Ovary (tissue), 9 donors: Measurements from ENCODE around the gene LEMD2. TPM values are rescaled to one million over a fixed set of nuclear protein-coding genes. Genes with fewer than 3 reads are reported as not detected.

ENCODE experiments used
- DNase-seq, 5 donors: peaks; one replicate each; pipeline ENCODE4 v3.0.0-alpha.2; 2019 to 2020
- H3K27ac ChIP-seq, 2 donors: fragments of 200-600 bp; one replicate each; pipeline versions ENCODE4 v1.5.1 to v1.8.0; 2019 to 2022
- H3K27me3 ChIP-seq: fragments of 200-600 bp; one replicate; pipeline ENCODE4 v1.8.0; 2022
- H3K36me3 ChIP-seq: fragments of 200-600 bp; sonication (generic); one replicate; pipeline ENCODE4 v1.5.1; 2019
- H3K4me1 ChIP-seq: one replicate; pipeline ENCODE4 v1.8.1; 2013; ENCODE audit warnings: mild to moderate bottlenecking, moderate library complexity; ENCODE audit not compliant: insufficient read depth
- H3K4me3 ChIP-seq: fragments of 200-600 bp; sonication (generic); one replicate; pipeline ENCODE4 v1.5.1; 2017
- H3K9me3 ChIP-seq, 2 donors: fragments of 200-600 bp in 1 of 2; sonication (generic) in 1 of 2; one replicate each; pipeline versions ENCODE4 v1.5.1 to v1.8.1; 2013 to 2019; ENCODE audit warnings: mild to moderate bottlenecking in 1 of 2, moderate library complexity in 1 of 2
- CTCF ChIP-seq, 3 donors: fragments of 450-650 bp in 2 of 3; fragments of 200-600 bp in 1 of 3; IDR thresholded peaks; one replicate each; pipeline versions ENCODE4 v1.5.1 to v1.8.0; 2016 to 2022; ENCODE audit warnings: antibody characterized with exemption in 3 of 3, mild to moderate bottlenecking in 1 of 3
- EP300 ChIP-seq: sonication (generic); formaldehyde crosslinking; IDR thresholded peaks from one replicate; pipeline ENCODE4 v1.6.1; 2017; ENCODE audit warnings: antibody characterized with exemption
- POLR2A ChIP-seq: fragments of 450-650 bp; IDR thresholded peaks from one replicate; pipeline ENCODE4 v1.6.1; 2017; ENCODE audit warnings: antibody characterized with exemption, mild to moderate bottlenecking, moderate library complexity
- WGBS, 3 donors: extraction: QIAGEN DNeasy Blood & Tissue Kit in 1 of 3; methylation state at CpG; one replicate each; pipeline versions ENCODE4 v1.1.5 to v1.1.7; 2013 to 2017; 5-methylcytosine and 5-hydroxymethylcytosine counted together
- intact Hi-C, 4 donors: fragments of 100-400 bp; cut with DNase I; formaldehyde crosslinking; loops; one replicate each; pipeline versions ENCODE4 v1.11.0 to v1.15.1; 2022 to 2023
- polyA plus RNA-seq, 2 donors: library from polyadenylated mRNA; stranded (reverse); fragments of 200-250 nt in 1 of 2; fragments of 350-450 nt in 1 of 2; fragmentation: Illumina TruSeq in 1 of 2; extraction: RNeasy Lipid Tissue Mini Kit (QIAGEN cat#74804) in 1 of 2; gene quantifications; one replicate each; pipeline ENCODE4 v1.2.3, GENCODE V29; 2013 to 2014
- total RNA-seq, 7 donors: library from RNA; depleted of rRNA in 2 of 7; stranded (reverse); fragments of >200 nt in 2 of 7; fragmentation: NEBNext Ultra II Directional in 3 of 7; extraction: Animal tissue kit (Norgen Biotek cat#: 25700) in 3 of 7; gene quantifications; one replicate each; pipeline versions ENCODE4 v1.1.0 to v1.2.4, GENCODE V29; 2016 to 2023
- donor health status: DM: no; HTN: no; CAD: no; lungs with moderate emphysema.
- donor health status: DM: no; HTN: no; CAD: no.
- donor health status: Bipolar disorder and iron deficiency.
- donor health status: DM: yes; HTN: yes; CAD: no.
- donor health status: DM: no; HTN: no; CAD: no.
- donor health status: DM: yes; HTN: yes; CAD: no.

LEMD2 gene
- total and polyA plus RNA-seq, 9 donors, result 41.7 to 66.8 (median 56.7) TPM

DNA sequence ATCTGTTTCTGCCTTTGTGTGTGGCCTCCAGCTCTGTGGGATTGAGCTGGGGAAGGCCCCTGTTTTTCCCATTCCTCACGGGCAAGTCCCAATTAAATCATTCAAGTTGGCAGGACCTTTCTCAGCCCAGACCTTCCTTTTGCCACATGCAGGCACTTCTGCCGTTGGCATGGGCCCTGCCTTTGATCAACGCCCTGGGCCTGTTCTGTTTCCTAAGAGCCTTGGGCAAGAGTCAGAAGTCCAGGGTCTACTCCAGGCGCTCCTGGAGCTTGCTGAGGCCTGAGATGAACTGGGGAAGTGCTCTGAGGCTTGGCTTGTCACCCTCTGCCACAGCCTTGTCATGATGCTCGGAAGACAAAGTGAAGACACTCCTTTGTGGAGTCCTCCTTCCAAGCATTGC is 49.4 kb downstream of the LEMD2 start:
- Histone ChIP-seq H3K36me3 (no peaks in the 10 kb centered on the region), H3K9me3 (no peaks in the 10 kb centered on the region), H3K4me3 (no peak overlapping the region), H3K27ac (no peak overlapping the region), H3K27me3 (no peaks in the 10 kb centered on the region), H3K4me1 (peaks cover 2% of the 10 kb centered on the region)
- no peak for DNase-seq
- intact Hi-C loops, result no loop called here
- 82 to 95% (median 93%) methylated on average over 5 of the region's 5 CpGs for WGBS, 3 donors
- TF ChIP-seq POLR2A (no peak), CTCF (IDR thresholded peaks at IDR 0.05) (no peak), EP300 (no peak)

GRCh38 chr6:33738879-33739278 is 50.1 kb downstream of the LEMD2 start:
- intact Hi-C loops, result no loop called here
- no peak for TF ChIP-seq EP300
- no peak for TF ChIP-seq CTCF (IDR thresholded peaks at IDR 0.05)
- no peak for TF ChIP-seq POLR2A
- WGBS, 3 donors, result 91 to 97% (median 94%) methylated on average over 5 of the region's 5 CpGs

DNA sequence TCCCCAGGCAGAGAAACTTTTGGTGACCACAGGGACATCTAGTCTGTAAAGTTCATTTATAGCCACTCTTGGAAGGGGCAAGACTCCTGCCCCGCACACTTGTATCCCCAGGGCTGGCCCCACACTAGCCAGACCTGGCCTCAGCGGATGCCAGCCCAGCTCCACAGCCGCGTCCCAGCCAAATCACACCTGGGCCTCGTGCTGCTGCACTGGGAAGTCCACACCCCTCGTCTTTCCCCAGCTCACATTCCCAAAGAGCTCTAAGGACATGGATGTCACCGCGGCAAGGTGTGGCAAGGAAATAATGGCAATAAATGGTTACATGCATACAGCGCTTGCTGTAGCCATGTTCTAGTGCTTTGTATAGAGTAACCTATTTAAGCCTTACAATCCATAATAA is 50.8 kb downstream of the LEMD2 start:
- Histone ChIP-seq H3K4me1 (peaks cover 2% of the 10 kb centered on the region), H3K4me3 (no peak overlapping the region), H3K27me3 (no peaks in the 10 kb centered on the region), H3K36me3 (no peaks in the 10 kb centered on the region), H3K9me3 (no peaks in the 10 kb centered on the region), H3K27ac (no peak overlapping the region)
- TF ChIP-seq CTCF (IDR thresholded peaks at IDR 0.05) (no peak), EP300 (no peak), POLR2A (no peak)
- intact Hi-C loops, result no loop called here
- 86 to 95% (median 88%) methylated on average over 9 of the region's 9 CpGs for WGBS, 3 donors
- no peak for DNase-seq

More at GRCh38 chr6:33738879-33739278, 50.1 kb downstream of the LEMD2 start:
- Histone ChIP-seq H3K9me3 (no peaks in the 10 kb centered on the region), H3K27ac (no peak overlapping the region), H3K4me3 (no peak overlapping the region), H3K4me1 (peaks cover 2% of the 10 kb centered on the region), H3K27me3 (no peaks in the 10 kb centered on the region), H3K36me3 (no peaks in the 10 kb centered on the region)
- no peak for DNase-seq

GRCh38 chr6:33737267-33738026 is 51.5 kb downstream of the LEMD2 start:
- no peak overlapping the region for H3K27ac ChIP-seq
- no peak overlapping the region for H3K4me3 ChIP-seq
- no peaks in the 10 kb centered on the region for H3K27me3 ChIP-seq
- TF ChIP-seq EP300 (no peak), CTCF (IDR thresholded peaks at IDR 0.05) (no peak), POLR2A (no peak)
- no peaks in the 10 kb centered on the region for H3K4me1 ChIP-seq
- H3K36me3 ChIP-seq, result no peaks in the 10 kb centered on the region
- 78 to 88% (median 81%) methylated on average over 15 of the region's 15 CpGs for WGBS, 3 donors
- intact Hi-C loops, result no loop called here
- H3K9me3 ChIP-seq, result no peaks in the 10 kb centered on the region
- DNase-seq, result no peak
